ENCODE data around the gene UBAP1.
A peak's percentile ranks its signal among the peaks of the same experiment; 100 is the strongest.

UBAP1 gene

DNA sequence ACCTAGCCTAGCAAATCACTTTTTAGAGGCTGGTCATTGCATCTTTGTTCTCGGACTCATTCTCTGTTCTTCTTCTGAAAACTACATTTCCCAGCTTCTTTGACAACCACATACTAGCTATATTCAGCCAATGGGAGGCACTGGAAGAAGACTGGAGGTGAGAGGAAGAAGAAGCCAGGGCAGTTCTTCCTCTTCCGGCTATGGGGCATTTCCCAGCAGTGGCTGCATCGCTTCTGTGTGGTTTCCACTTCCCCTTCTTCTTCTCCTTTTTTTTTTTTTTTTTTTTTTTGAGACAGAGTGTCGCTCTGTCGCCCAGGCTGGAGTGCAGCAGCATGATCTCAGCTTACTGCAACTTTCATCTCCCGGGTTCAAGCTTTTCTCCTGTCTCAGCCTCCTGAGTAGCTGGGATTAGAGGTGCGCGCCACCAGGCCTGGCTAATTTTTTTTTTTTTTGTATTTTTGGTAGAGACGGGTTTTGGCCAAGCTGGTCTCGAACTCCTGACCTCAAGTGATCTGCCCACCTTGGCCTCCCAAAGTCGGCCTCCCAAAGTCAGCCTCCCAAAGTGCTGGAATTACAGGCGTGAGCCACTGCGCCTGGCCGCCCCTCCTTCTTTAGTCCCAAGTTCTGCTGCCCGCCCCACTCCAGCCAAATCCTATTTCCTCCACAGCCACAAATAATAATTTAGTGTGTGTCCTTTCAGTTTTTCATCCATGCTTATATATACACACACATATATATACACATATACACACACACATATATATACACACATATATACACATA, 6.9 kb upstream of the UBAP1 start:
- H3K9me3 ChIP-seq: no peaks in the 10 kb centered on the region
- no peaks in the 10 kb centered on the region for H3K27me3 ChIP-seq
- peak; percentile 42 to 61 for DNase-seq
- H3K36me3 ChIP-seq: no peaks in the 10 kb centered on the region
- no peaks in the 10 kb centered on the region for H3K4me1 ChIP-seq
- no peak overlapping the region for H3K4me3 ChIP-seq
- intact Hi-C loops (cut with DNase I; ENCODE audit: low total_unique reads): no loop called here
- TF ChIP-seq CTCF (IDR thresholded peaks at IDR 0.05): no peak
- H3K27ac ChIP-seq: no peak overlapping the region

DNA sequence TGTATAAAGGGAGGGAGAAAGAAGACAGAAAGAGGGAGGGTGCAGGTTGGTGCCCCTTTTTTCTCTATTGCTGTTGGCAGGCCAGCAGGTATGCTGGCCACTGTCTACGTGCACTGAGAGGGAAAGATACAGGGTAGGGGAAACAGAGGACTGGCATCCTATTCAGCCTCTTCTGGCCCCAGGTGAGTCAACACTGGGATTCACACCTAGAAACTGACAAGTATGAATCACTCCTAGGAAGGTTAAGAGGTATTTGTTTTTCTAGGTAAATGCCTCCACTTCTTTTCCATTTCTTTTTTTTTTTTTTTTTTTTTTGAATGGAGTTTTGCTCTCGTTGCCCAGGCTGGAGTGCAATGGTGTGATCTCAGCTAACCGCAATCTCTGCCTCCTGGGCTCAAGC, 2.8 kb upstream of the UBAP1 start:
- no peak overlapping the region for H3K27ac ChIP-seq
- no peak for DNase-seq
- peaks cover 0 to 23% (median 8%) of the 10 kb centered on the region in 4 donors for H3K4me1 ChIP-seq
- H3K4me3 ChIP-seq: no peak overlapping the region
- intact Hi-C loops (cut with DNase I; ENCODE audit: low total_unique reads): loop anchor here (5.0 kb wide), 1 partner anchor 49 kb away; the partner anchor contains the start of gene DCAF12
- TF ChIP-seq CTCF (IDR thresholded peaks at IDR 0.05): no peak
- no peaks in the 10 kb centered on the region for H3K9me3 ChIP-seq
- H3K36me3 ChIP-seq: no peaks in the 10 kb centered on the region
- no peaks in the 10 kb centered on the region for H3K27me3 ChIP-seq

DNA sequence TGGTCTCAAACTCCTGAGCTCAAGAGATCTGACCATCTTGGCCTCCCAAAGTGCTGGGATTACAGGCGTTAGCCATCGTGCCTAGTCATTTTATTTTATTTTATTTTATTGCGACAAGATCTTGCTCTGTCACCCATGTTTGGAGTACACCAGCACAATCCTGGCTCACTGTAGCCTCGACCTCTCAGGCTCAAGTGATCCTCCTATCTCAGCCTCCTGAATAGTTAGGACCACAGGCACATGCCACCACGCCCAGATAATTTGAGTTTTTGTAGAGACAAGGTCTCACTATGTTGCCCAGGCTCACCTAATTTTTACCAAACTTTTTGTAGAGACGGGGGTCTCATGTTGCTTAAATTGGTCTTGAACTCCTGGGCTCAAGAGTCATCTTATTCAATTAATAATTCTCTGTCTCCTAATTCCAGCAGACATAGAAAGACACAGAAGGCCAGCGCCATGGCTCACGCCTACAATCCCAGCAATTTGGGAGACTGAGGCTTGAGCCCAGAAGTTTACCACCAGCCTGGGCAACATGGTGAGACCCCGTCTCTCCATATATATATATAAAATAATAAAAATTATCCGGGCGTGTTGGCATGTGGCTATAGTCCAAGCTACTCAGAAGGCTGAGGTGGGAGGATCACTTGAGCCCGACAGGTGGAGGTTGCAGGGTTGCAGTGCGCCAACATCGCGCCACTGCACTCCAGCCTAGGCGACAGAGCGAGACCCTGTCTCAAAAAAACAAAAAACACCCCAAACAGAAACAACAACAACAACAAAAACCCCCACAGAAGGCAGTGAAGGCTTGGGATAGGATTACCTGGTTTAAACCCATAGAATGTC, 1.0 kb upstream of the UBAP1 start:
- Histone ChIP-seq H3K27me3 (no peaks in the 10 kb centered on the region), H3K4me1 (peaks cover 0 to 23% (median 8%) of the 10 kb centered on the region in 4 donors), H3K9me3 (no peaks in the 10 kb centered on the region), H3K4me3 (peak overlapping the region; percentile 79 to 87), H3K36me3 (no peaks in the 10 kb centered on the region), H3K27ac (peak overlapping the region; percentile 94 to 96)
- intact Hi-C loops (cut with DNase I; ENCODE audit: low total_unique reads): loop anchor here (5.0 kb wide), 1 partner anchor 51 kb away; the partner anchor contains the start of gene DCAF12
- TF ChIP-seq CTCF (IDR thresholded peaks at IDR 0.05): no peak
- peak in 1 of 2 donors; percentile 33 for DNase-seq

- Histone ChIP-seq H3K4me3 (peak overlapping the region; percentile 79 to 87), H3K36me3 (peaks cover 0 to 6% (median 3%) of the 10 kb centered on the region in 3 donors), H3K27me3 (no peaks in the 10 kb centered on the region), H3K27ac (peak overlapping the region; percentile 94 to 96), H3K9me3 (no peaks in the 10 kb centered on the region), H3K4me1 (peaks cover 0 to 23% (median 8%) of the 10 kb centered on the region in 4 donors)
- TF ChIP-seq CTCF (IDR thresholded peaks at IDR 0.05): no peak
- DNase-seq: peak in 1 of 2 donors; percentile 39
- intact Hi-C loops (cut with DNase I; ENCODE audit: low total_unique reads): loop anchor here (5.0 kb wide), 1 partner anchor 52 kb away; the partner anchor contains the start of gene DCAF12
Measured at GRCh38 chr9:34179213-34180136, 632 bp downstream of the UBAP1 start.

All from tibial artery (tissue), 4 donors.